ENCODE measurements around the gene CCNQ.

CCNQ gene

GRCh38 chrX:153595859-153596857, 2.8 kb downstream of the CCNQ start:
- DNase-seq: no peak

DNA sequence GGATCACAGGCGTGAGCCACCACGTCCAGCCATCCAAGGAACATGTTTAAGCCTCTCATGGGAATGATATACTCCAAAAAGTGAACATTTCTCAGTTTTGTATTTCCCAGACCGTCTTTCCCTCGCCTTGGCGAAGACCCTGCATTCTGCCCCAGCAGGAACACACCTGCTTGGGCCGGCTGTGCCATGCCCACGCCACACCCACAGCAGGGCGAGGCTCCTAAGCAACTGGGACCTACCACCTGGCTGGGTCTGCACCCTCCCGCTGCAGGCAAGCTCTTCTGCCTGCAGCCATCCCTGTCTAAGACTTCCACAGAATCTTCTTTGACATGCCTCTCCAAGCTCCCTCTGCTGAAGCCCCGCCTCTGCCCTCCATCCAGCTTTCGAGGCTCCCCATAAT, 3.6 kb downstream of the CCNQ start:
- no peak for DNase-seq

DNA sequence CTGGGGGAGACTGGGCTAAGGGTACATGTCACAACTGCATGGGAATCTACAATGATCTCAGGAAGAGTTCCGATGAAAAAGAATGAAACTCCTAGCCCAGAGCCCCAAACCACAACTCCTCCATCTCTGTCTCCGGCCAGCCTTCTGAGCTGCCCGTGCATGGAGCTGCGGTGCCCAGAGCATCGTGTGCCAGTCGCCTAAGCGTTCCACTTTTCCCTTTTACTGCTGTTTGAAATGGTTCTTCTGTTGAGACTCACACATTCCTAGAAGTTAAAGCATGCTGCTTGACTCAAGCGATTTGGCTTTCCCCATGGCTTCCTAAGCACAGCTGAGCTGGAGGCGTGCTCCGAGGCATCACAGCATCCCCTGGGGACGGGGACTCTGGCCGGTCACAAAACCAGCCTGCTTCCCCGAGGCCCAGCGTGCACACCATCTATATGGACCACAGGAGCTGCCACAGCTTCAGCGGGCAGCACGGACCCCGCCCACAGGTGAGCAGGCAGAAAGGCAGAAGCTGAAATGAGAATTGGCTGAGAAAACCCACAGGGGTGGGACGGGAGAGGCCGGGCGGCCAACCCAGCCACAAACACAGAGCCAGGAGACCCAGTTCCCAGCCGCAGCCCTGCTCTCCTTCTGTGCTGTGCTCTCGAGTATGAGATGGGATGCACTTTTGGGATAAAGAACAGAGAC, 5.0 kb downstream of the CCNQ start:
- no peak for DNase-seq

DNA sequence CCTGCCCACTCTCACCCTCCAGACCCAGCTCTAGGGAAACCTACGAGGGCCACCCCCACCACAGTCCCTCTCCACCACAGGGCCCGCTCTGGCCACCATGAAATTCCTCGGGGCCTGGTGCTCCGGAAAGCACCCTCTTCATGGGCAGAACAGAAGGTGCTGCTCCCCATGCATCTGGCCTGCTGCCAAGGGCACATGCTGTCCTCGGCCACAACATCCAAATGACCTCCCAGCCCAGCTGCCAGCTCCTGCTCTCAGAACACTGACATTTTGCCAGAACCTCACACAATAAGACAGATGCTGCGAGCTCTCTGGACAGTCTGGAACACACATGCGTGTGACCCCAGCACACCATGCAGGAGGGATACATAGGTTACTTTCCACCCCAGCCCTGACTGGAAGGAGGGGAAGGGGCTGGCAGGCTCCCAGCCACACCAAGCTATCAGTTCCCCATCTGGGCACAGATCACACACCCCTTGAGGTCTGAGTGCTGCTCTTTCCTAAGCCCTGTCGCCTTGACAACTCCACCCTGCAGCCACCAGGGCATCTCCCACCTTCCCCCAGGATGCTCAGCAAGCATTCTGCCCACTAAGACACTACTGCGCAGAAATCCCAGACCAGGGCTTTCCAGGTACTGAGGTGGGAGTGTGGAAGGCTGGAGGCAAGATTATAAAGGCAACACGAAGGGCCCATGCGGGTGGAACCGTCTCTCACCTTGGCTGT, 5.8 kb downstream of the CCNQ start:
- DNase-seq: no peak

DNA sequence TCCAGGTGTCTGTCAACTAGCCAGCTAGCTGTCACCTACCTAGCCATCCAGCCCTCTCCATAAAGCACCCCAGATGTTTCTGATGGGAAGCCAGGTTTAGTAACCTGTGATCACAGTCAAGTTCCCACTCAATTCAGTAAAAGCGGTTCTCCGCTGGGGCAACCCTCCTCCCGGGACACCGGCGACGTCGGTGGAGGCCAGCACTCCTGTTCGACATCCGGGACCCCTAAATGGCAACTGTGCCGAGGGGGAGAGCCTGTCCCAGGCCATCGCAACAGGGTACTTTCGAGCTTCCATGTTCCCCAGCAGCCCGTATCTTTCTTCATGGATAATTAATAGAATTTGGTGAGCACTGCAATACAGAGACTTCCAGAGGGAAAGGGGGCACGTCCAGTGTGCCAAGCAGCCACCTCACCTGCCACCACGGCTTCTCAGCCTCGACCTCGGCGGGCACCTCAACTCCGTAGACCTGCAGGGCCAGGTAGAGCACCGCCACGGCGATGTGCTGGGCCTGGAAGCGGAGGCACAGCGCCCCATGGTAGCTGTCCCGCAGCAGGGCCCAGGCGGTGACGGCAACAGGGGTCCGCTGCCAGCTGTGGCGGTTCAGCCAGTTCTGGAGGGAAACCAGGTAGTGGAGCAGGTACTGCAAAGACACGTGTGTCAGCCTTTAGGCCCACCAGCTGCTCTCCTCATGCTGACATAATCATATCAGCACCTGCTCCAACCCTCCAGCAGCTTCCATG, 6.7 kb downstream of the CCNQ start:
- DNase-seq: no peak

GRCh38 chrX:153590961-153591956, 7.7 kb downstream of the CCNQ start:
- DNase-seq: no peak

DNA sequence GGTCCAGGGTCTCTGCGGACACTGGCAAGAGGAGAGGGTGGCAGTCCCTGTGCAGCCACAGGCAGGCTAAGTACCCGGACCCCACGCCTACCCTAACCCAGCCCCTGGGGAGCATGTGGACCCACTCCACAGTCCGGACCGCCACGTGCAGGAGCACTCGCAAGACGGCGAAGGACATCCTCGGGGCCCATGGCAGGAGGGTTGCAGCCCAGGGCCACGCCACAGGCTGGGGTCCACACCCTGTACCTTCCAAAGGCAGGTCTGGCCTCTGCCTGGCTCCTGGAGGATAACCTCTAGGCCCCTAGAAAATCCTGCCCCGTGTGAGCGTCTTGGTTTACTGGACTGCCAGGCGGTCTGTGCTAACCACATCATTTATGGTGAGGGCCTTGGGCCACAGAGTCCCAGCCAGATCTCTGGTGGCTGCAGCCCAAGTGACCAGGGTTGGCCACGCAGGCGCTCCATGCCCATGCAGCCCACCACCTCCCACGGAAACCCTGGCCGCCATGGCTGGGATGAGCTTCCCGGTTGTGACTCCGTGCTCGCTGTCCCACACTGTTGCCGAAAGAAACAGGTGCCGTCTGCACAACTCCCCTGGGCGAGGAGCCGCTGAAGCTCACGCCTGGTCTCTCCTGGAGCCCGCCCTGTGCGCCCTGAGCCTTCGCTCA, 10.0 kb downstream of the CCNQ start:
- no peak for DNase-seq

- DNase-seq: no peak
Observed at GRCh38 chrX:153588021-153588781, 10.7 kb downstream of the CCNQ start.

GRCh38 chrX:153587342-153587741, 11.6 kb downstream of the CCNQ start:
- DNase-seq: no peak

DNA sequence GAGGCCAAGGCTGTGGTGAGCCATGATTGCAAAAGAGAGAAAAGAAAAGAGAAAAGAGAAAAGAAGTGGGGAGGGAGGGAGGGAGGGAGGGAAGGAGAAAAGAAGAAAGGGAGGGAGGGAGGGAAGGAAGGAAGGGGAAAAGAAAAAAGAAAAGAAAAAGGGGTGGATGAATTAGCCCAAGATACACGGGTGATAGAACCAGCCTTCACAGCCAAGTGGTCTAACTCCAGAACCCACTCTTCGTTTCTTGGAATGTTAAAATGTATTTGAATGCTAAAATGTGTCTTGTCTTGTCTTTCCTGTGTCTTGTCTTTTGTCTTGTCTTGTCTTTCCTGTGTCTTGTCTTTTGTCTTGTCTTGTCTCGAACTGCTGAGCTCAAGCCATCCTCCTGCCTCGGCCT, 13.1 kb downstream of the CCNQ start:
- DNase-seq: no peak

DNA sequence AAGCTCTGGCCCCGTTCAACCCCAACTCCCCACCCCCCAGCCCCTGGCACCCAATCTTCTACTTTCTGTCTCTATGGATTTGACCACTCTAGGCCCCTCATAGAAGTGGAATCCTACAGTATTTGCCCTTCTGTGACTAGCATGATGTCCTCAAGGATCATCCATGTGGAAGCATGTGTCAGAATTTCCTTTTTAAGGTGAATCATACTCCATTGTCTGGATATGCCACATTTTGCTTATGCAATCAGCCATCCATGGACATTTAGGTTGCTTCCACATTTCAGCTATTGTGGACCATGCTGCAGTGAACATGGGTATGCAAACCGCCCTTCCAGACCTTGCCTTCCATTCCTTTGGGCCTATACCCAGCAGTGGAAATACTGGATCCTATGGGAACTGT, 15.5 kb downstream of the CCNQ start:
- no peak for DNase-seq

DNA sequence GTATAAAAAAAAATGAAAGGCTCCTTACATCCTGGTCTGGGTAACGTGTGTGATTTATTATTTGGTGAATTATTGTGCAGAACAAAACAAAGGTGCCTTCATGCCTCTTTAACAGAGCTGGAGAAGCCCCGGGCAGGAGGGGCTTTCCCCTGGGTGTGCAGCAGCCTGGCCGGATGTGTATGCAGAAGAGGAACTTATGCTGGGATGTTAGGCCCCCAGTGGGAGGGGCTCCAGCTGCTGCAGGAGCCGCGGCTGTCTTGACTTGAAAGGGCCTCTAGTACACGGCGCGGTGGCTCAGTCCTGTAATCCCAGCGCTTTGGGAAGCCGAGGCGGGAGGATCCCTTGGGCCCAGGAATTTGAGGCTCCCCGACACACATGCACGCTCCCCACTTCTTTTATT, 16.0 kb downstream of the CCNQ start:
- DNase-seq: peak; percentile 25 to 77 (median 47)

- peak in 1 of 5 experiments; percentile 56 for DNase-seq
Observed at GRCh38 chrX:153580700-153581386, 18.1 kb downstream of the CCNQ start.

DNA sequence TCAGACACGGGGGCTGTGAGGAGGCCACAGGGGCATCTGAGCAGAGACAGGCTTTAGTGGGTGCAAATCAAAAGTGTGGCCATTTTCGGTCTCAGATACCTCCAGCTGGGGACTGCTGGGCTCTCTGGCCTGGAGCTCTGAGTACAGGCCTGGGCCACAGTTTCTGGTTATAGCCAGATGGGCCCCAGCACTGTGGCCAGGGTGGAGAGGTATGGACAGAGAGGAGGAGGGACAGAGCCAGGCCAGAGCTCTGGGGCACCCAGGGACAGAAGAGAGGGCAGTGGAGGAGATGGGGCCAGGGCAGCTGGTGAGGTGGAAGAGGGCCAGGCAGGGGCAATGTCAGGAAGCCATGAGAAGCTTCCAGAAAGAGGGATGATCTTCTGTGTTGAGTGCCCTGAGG, 20.1 kb downstream of the CCNQ start:
- DNase-seq: no peak

DNA sequence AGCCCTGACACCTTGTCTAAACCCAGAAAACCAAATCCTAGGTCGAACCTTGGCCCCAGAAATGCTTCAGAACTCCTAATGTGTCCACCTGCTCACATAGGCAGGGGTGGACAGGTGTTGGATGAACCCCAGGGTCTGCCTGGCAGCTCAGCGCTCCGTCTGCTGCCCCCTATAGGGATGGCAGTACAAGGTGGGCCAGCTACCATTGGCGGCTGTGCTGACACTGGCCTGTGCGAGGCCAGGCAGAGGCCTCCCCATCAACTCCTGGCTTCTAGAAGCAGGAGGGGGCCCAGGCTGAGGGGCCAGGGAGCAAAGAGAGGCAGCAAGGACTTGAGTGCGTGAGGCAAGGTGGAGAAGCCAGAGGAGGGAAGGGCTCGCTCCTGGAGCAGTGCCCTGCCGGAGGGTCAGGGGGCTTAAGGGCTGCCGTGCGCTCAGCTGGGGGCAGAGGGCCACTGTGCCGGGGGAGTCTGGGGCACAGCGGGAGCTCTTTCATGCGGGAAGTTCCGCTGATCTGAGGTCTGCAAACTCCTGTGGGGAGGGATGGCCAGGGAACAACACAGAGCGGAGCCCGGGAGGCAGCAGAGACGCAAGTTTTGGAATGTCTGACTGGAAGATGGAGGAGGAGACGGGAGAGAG, 20.6 kb downstream of the CCNQ start:
- DNase-seq: no peak

GRCh38 chrX:153576961-153577360, 22.0 kb downstream of the CCNQ start:
- no peak for DNase-seq

DNA sequence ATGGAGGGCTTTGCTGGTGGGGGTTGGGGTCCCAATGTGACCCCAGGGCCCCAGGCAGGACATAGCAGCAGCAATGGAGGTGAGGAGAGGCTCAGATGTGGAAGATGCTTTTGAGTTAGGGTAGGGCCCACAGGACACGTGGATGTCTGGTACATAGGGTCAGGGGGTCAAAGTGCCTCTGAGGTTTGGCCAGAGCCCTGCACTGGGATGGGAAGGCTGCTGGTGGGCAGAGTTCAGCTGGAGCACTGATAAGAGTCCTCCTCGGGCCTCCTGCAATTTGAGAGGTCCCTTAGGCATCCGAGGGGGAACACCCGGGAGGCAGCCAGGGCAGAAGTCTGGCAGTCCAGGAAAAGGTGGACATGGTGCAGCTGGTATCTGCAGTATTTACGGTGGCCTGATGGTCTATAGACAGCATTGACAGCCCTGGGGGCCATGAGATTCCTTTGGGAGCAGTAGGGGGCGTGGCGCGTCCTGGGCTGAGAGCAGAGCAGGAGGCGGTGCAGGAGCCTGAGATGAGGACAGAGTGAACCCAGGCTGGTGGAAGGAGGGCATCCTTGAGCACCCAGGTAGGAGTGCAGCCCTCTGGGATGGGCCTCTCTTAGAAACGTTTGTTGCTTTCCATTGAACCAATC, 22.6 kb downstream of the CCNQ start:
- no peak for DNase-seq

- peak in 1 of 5 experiments; percentile 15 for DNase-seq
Observed at GRCh38 chrX:153573984-153574383, 25.0 kb downstream of the CCNQ start.
